Stomach smooth muscle (tissue), 2 donors: ENCODE measurements around the gene ANKRD34C.

Experiments
- H3K27ac ChIP-seq: one replicate; pipeline ENCODE4 v1.7.0; 2013; ENCODE audit warnings: mild to moderate bottlenecking, low read length, inconsistent platforms
- H3K27me3 ChIP-seq, 2 donors: one replicate each; pipeline ENCODE4 v1.7.0; 2013; ENCODE audit warnings: low read length in 2 of 2; ENCODE audit not compliant: insufficient read depth in 2 of 2, control insufficient read depth in 1 of 2
- H3K36me3 ChIP-seq, 2 donors: one replicate each; pipeline ENCODE4 v1.7.0; 2013; ENCODE audit warnings: low read length in 2 of 2; ENCODE audit not compliant: control insufficient read depth in 2 of 2, insufficient read depth in 2 of 2
- H3K4me1 ChIP-seq: one replicate; pipeline ENCODE4 v1.7.0; 2013; ENCODE audit warnings: low read length; ENCODE audit not compliant: control insufficient read depth, insufficient read depth
- H3K4me3 ChIP-seq, 2 donors: one replicate each; pipeline ENCODE4 v1.7.0; 2013; ENCODE audit warnings: low read length in 2 of 2
- H3K9ac ChIP-seq, 2 donors: one replicate each; pipeline ENCODE4 v1.7.0; 2013; ENCODE audit warnings: low read length in 2 of 2, mild to moderate bottlenecking in 1 of 2
- H3K9me3 ChIP-seq, 2 donors: one replicate each; pipeline ENCODE4 v1.7.0; 2013; ENCODE audit warnings: low read length in 2 of 2; ENCODE audit not compliant: control insufficient read depth in 2 of 2
- donor health status: healthy.
- donor health status: Pancreatic carcinoma.

The ANKRD34C gene

DNA sequence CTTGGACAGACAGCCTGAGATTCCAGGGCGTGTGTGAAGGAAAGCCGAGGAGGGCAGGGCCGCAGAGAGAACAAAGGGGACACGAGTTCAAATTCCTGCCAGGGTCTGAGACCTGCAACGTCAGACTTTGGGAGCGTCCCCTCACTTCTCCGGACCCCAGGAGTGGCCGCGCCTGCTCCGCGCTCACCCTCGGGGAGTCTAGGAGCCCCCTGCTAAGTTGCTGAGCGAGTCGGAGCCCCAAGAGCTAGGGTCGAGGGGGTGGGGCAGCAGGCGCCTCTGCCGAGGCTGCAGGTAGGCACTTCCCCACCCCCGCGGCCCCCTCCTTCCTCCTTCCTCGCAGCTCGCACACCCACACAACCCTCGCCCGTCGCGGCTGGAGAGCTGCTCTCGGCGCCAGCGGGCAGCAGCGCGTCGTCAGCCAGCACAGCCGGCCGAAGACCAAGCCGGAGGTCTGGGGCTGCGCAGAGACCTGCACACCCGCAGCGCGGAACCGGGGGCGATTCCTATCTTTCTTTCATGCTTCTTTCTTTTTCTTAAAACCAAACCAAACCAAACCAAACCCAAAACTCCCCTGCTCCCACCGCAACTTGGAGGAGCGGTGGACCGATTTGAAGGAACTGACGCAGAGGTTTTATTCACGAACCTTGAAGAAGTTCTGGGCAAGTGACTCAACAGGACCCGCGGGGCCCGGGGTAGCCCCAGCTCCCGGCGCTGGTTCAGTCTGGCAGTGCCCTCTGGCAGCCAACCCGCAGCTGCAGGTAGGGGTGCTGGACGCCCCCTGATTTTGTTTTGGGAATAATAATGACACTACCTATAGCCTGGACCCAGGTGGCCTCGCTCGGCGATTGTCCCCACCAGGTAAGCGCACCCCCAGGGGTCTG lies at the start of gene ANKRD34C:
Gene ANKRD34C, plus strand, starts transcription at position 352 of the 881 bp plus-strand sequence. CDS start 10,563 bp downstream, outside the sequence.
- Histone ChIP-seq H3K4me3 (no peak within 1 kb of the TSS), H3K4me1 (no peaks in the 10 kb centered on the region), H3K9me3 (peaks cover 2 to 4% of the 10 kb centered on the region in 2 donors), H3K27me3 (peaks cover 32% of the 10 kb centered on the region in 2 donors), H3K9ac (no peak within 1 kb of the TSS), H3K27ac (no peak within 1 kb of the TSS), H3K36me3 (no peaks in the 10 kb centered on the region)

DNA sequence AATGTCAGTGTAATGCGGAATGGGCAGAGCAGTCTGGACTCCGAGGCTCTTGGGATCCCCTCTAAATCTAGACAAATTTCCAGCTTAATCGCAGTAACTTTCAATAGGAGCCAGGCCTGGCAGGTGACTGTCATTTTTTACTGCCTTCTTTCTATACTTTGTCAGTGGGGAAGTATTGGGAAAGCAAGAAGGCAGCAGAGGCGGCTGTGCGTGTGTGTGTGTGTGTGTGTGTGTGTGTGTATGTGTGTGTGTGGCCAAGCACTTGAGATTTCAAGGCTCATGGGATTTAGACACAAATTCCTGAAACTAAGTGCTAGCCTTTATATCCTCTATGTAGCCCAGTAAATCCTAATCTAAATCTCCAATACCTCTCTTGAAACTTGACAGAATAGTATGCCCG lies 49.3 kb upstream of the ANKRD34C start:
- no peak overlapping the region for H3K27ac ChIP-seq
- no peak overlapping the region for H3K9ac ChIP-seq
- H3K27me3 ChIP-seq, result peaks cover 0 to 3% of the 10 kb centered on the region in 2 donors
- H3K36me3 ChIP-seq, result no peaks in the 10 kb centered on the region
- peaks cover 0 to 10% of the 10 kb centered on the region in 2 donors for H3K9me3 ChIP-seq
- H3K4me1 ChIP-seq, result no peaks in the 10 kb centered on the region
- no peak overlapping the region for H3K4me3 ChIP-seq

DNA sequence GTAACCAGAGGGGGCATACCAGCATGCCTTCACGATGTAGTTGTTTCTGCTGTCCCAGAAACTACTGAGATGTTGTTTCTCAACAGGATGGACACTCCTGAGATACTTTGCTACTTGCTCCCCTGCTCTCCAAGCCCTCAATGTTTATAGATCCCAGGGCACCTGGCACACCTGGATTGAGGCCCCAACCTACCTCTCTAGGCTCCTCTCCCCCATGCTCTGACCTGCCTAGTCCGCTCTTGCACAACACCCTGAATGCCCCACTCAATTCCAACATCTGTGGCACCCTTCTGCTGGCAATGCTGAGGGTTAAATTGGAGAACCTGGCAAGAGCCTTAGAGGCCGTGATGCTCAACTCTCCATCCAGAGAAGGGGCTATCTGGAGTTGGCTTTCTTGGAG lies 42.5 kb upstream of the ANKRD34C start:
- no peaks in the 10 kb centered on the region for H3K4me1 ChIP-seq
- no peak overlapping the region for H3K27ac ChIP-seq
- no peaks in the 10 kb centered on the region for H3K9me3 ChIP-seq
- no peak overlapping the region for H3K9ac ChIP-seq
- no peak overlapping the region for H3K4me3 ChIP-seq
- H3K27me3 ChIP-seq, result peaks cover 0 to 5% of the 10 kb centered on the region in 2 donors
- no peaks in the 10 kb centered on the region for H3K36me3 ChIP-seq

DNA sequence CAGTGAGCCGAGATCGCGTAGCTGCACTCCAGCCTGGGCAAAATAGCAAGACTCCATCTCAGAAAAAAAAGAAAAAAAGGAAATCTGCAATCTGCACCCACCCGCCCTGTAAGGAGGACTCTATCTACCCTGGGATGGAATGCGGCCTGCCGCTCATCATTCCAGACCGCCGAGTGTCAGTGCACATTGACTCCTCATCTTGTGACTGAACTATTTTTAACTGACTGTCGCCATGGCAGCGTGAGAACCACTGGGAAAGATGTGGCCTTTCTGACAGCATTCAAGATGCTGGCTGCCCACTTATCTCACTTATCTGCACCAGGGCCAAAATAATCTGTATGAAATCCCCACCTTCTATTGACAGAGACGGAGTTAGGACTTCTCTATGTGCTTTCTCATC lies 38.8 kb upstream of the ANKRD34C start:
- Histone ChIP-seq H3K9ac (no peak overlapping the region), H3K36me3 (no peaks in the 10 kb centered on the region), H3K9me3 (no peaks in the 10 kb centered on the region), H3K4me1 (no peaks in the 10 kb centered on the region), H3K27me3 (peaks cover 0 to 5% of the 10 kb centered on the region in 2 donors), H3K27ac (no peak overlapping the region), H3K4me3 (no peak overlapping the region)

DNA sequence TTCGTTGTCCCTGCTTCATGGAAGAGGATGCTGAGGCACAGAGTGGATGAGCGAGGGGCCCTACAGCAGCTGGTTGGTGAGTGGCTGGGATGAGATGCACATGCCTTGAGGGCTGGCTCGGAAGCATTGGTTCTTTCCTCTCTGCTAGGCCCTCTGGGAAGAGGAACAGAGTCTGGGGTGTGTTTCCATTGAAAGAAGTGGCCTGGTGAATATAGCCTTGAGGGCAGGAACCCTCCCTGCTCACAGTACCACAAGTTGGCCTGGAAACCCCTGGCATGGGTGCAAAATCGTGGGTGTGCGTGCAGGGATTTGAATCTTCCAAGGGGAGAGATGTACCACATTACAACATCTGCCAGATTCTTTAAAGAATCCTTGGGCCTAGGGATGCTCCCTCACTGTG lies 37.6 kb upstream of the ANKRD34C start:
- Histone ChIP-seq H3K4me3 (no peak overlapping the region), H3K27me3 (peaks cover 0 to 5% of the 10 kb centered on the region in 2 donors), H3K9me3 (no peaks in the 10 kb centered on the region), H3K27ac (no peak overlapping the region), H3K4me1 (no peaks in the 10 kb centered on the region), H3K9ac (no peak overlapping the region), H3K36me3 (no peaks in the 10 kb centered on the region)

DNA sequence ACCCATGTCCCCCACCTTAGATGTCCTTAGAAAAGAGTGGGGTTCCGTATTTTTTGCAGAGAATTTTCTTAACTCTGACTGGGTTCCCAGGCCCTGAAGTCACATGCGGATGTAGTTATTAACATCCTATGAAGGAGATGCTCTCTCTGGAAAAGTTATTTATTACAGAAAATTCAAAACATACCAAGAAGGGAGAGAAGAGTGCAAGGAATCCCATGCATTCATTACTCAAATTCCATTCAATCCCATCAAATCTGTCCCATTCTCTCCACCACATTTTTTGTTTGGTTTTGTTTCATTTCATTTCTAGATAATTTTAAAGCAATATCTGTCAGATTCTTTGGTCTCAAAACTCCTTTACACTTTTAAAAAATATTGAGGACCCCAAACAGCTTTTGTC lies 34.3 kb upstream of the ANKRD34C start:
- Histone ChIP-seq H3K9ac (no peak overlapping the region), H3K36me3 (no peaks in the 10 kb centered on the region), H3K4me3 (no peak overlapping the region), H3K4me1 (no peaks in the 10 kb centered on the region), H3K9me3 (no peaks in the 10 kb centered on the region), H3K27ac (no peak overlapping the region), H3K27me3 (no peaks in the 10 kb centered on the region)

DNA sequence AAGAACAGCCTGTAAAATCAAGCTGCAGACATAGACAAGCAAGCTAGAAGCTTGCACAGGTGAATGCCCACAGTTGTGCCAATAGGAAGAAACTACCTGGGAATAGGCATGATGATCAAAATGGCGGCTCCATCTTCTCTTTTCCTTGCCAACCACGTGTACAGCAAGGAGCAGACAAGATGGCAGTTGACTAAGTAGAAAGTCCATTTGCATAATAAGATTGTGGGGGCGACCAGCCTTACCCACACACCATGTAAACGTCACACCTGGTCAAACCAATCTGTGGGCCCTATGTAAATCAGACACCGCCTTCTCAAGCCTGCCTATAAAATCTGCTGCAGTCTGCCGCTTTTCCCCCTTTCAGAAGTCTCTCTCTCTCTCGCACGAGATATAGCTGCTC lies 25.1 kb upstream of the ANKRD34C start:
- no peak overlapping the region for H3K9ac ChIP-seq
- H3K36me3 ChIP-seq, result no peaks in the 10 kb centered on the region
- H3K27ac ChIP-seq, result no peak overlapping the region
- peaks cover 0 to 10% of the 10 kb centered on the region in 2 donors for H3K27me3 ChIP-seq
- H3K4me3 ChIP-seq, result no peak overlapping the region
- no peaks in the 10 kb centered on the region for H3K9me3 ChIP-seq
- no peaks in the 10 kb centered on the region for H3K4me1 ChIP-seq

DNA sequence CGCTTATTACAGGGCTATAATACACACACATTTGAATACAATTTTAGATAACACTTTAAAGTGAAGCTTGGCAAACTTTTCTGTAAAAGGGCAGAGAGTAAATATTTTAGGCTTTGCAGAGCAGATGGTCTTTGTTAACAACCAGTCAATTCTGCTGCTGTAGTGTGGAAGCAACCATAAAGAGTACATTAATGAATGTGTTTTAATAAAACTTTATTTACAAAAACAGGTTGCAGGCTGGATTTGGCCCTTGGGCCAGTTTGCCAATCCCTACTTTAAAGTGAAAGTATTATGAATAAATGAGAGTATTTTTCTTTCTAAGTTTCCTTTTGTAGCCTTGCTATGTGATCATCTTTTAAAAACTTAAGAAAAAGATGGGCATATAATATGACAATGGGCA lies 20.7 kb upstream of the ANKRD34C start:
- no peak overlapping the region for H3K9ac ChIP-seq
- H3K27ac ChIP-seq, result no peak overlapping the region
- no peaks in the 10 kb centered on the region for H3K4me1 ChIP-seq

DNA sequence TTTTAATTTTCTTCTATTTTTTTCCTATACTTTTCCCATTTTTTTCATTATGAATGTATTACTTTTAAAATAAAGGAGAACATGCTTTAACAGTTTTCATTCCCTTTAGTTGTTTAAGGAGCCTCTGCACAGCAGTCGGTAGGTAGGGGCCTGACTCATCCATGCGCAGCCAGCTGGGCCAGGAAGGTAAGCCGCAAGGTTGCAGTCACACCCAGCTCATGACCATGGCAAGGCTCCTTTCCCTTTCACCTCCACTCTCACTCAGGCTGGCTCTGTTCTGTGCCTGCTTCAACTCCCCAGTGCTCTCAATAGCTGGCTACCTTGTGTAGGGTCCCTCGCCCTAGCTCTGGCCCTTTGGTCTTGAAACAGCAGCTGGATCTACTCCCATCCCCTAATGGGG lies 17.4 kb upstream of the ANKRD34C start:
- no peak overlapping the region for H3K9ac ChIP-seq
- no peaks in the 10 kb centered on the region for H3K36me3 ChIP-seq

More for the DNA sequence above, 20.7 kb upstream of the ANKRD34C start:
- H3K4me3 ChIP-seq, result no peak overlapping the region
- no peaks in the 10 kb centered on the region for H3K9me3 ChIP-seq
- peaks cover 0 to 6% of the 10 kb centered on the region in 2 donors for H3K27me3 ChIP-seq
- no peaks in the 10 kb centered on the region for H3K36me3 ChIP-seq

DNA sequence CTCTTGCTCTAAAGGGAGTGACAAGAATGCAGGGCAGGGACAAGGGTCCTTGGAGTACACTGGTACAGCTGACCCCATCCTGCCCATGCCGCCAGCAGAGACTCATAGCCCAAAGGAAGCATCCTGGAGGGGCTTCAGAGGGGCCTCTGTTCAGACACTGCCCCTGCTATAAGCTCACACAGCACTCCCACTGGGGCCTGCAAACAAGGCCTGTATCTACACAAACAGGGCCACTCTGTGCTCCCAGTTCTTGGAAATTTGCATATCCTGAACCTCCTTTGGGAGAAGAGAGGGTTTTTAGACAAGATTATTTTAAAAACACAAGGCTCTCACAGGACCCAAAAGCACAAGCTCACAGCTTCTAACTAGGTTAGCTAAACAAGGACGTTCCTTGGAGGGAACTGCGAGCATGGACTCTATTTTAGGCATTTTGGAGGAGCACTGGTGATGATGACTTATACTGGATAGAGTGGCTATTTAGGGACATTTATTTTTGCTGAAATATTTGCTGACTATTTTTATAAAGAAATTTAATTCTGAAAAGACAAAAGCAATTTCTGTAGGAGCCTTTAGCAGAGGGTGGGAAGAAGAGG lies 16.4 kb upstream of the ANKRD34C start:
- no peaks in the 10 kb centered on the region for H3K27me3 ChIP-seq
- H3K27ac ChIP-seq, result no peak overlapping the region
- H3K36me3 ChIP-seq, result no peaks in the 10 kb centered on the region
- H3K4me3 ChIP-seq, result no peak overlapping the region
- H3K4me1 ChIP-seq, result no peaks in the 10 kb centered on the region
- no peak overlapping the region for H3K9ac ChIP-seq
- no peaks in the 10 kb centered on the region for H3K9me3 ChIP-seq

More for the DNA sequence above, 17.4 kb upstream of the ANKRD34C start:
- Histone ChIP-seq H3K9me3 (no peaks in the 10 kb centered on the region), H3K4me1 (no peaks in the 10 kb centered on the region), H3K27me3 (peaks cover 0 to 6% of the 10 kb centered on the region in 2 donors), H3K4me3 (no peak overlapping the region), H3K27ac (no peak overlapping the region)
